Endothelial cell of umbilical vein (primary cell): ENCODE data around the gene PCNT. TPM values are rescaled to one million over a fixed set of nuclear protein-coding genes. Genes with fewer than 3 reads are reported as not detected.

ENCODE experiments used
- BruUV-seq: library from RNA; stranded (reverse); fragments of 400-500 nt; replicated peaks from 2 replicates; lab custom pipeline; 2021; lab: Mats Ljungman, UMichigan
- CTCF ChIA-PET: fragments of 300-600, 350-600 bp; sonication (Branson Sonifier 250); formaldehyde crosslinking; loops from one replicate; lab custom pipeline; 2021; ENCODE audit warnings: antibody characterized with exemption, inconsistent platforms; lab: Charles Lee
- POLR2A ChIA-PET: fragments of 300-600, 350-600 bp; sonication (Branson Sonifier 250); formaldehyde crosslinking; loops from one replicate; lab custom pipeline; 2021; ENCODE audit warnings: antibody characterized with exemption, inconsistent platforms; lab: Charles Lee
- DNase-seq: peaks from one replicate; pipeline ENCODE4 v3.0.0-alpha.2; 2011; ENCODE audit warnings: low read depth, low spot score
- FAIRE-seq: peaks from 2 replicates; lab custom pipeline; 2011; peaks lifted over from hg19 to GRCh38; lab: Jason Lieb, UNC
- H2AFZ ChIP-seq: 2 replicates; pipeline ENCODE4 v1.6.0; 2012; ENCODE audit warnings: low read depth, low read length, control low read depth, inconsistent platforms
- H3K27ac ChIP-seq: 2 replicates; pipeline ENCODE4 v1.5.1; 2011; ENCODE audit warnings: low read depth, mild to moderate bottlenecking, control low read depth, low read length, moderate library complexity; ENCODE audit not compliant: insufficient read depth
- H3K27me3 ChIP-seq, 2 experiments: 2 replicates each; pipeline versions ENCODE4 v1.6.0 to v1.6.1; 2011; ENCODE audit warnings: low read length in 2 of 2, mixed read lengths in 1 of 2; ENCODE audit not compliant: control insufficient read depth in 2 of 2, insufficient read depth in 2 of 2
- H3K36me3 ChIP-seq, 2 experiments: 2 replicates in 1 of 2; 3 replicates in 1 of 2; pipeline ENCODE4 v1.5.1; 2011; ENCODE audit warnings: low read length in 2 of 2, mild to moderate bottlenecking in 1 of 2, moderate library complexity in 1 of 2; ENCODE audit not compliant: control insufficient read depth in 2 of 2, insufficient read depth in 2 of 2; ENCODE audit errors: extremely low read depth in 1 of 2
- H3K4me1 ChIP-seq: 3 replicates; pipeline ENCODE4 v1.5.1; 2011; ENCODE audit warnings: mild to moderate bottlenecking, low read length; ENCODE audit not compliant: control insufficient read depth, insufficient read depth; ENCODE audit errors: extremely low read depth
- H3K4me2 ChIP-seq: 2 replicates; pipeline ENCODE4 v1.6.1; 2011; ENCODE audit warnings: low read length, control low read depth, mixed read lengths; ENCODE audit not compliant: insufficient read depth
- H3K4me3 ChIP-seq, 3 experiments: fragments of 200-600 bp in 1 of 3; sonication (generic), shearing (Covaris generic) in 1 of 3; replicated peaks in 1 of 3; 2 replicates each; pipeline ENCODE4 v1.5.1; 2011 to 2016; ENCODE audit warnings: control low read depth in 3 of 3, low read length in 3 of 3, mild to moderate bottlenecking in 2 of 3, inconsistent platforms in 1 of 3, low read depth in 1 of 3, moderate library complexity in 1 of 3; ENCODE audit not compliant: insufficient read depth in 1 of 3
- H3K79me2 ChIP-seq: 2 replicates; pipeline ENCODE4 v1.6.0; 2012; ENCODE audit warnings: low read length, inconsistent platforms; ENCODE audit not compliant: control insufficient read depth, insufficient read depth
- H3K9ac ChIP-seq: replicated peaks from 2 replicates; pipeline ENCODE3; 2011; ENCODE audit warnings: low read length, control low read depth; ENCODE audit not compliant: insufficient read depth; ENCODE audit errors: extremely low read depth
- H3K9me1 ChIP-seq: replicated peaks from 3 replicates; pipeline ENCODE4 v1.6.0; 2011; ENCODE audit warnings: mild to moderate bottlenecking, low read length; ENCODE audit not compliant: control insufficient read depth, insufficient read depth; ENCODE audit errors: extremely low read depth
- H3K9me3 ChIP-seq: replicated peaks from 2 replicates; pipeline ENCODE4 v1.5.1; 2012; ENCODE audit warnings: low read length, inconsistent platforms; ENCODE audit not compliant: control insufficient read depth, insufficient read depth
- H4K20me1 ChIP-seq: replicated peaks from 2 replicates; pipeline ENCODE3; 2011; ENCODE audit warnings: mild to moderate bottlenecking, low read length; ENCODE audit not compliant: control insufficient read depth, insufficient read depth; ENCODE audit errors: extremely low read depth
- EZH2 ChIP-seq: IDR thresholded peaks from 2 replicates; pipeline ENCODE4 v1.6.1; 2012; ENCODE audit warnings: borderline replicate concordance, low read depth, mild to moderate bottlenecking, moderate library complexity, low read length, inconsistent platforms; ENCODE audit not compliant: severe bottlenecking
- FOS ChIP-seq: IDR thresholded peaks from 2 replicates; pipeline ENCODE4 v1.6.1; 2011; ENCODE audit warnings: mild to moderate bottlenecking, low read length, moderate library complexity, borderline replicate concordance; ENCODE audit not compliant: insufficient read depth
- GATA2 ChIP-seq: IDR thresholded peaks from 2 replicates; pipeline ENCODE4 v1.7.0; 2011; ENCODE audit warnings: low read depth, mild to moderate bottlenecking, moderate library complexity, mixed read lengths, low read length; ENCODE audit not compliant: insufficient read length, insufficient read depth
- JUN ChIP-seq: IDR thresholded peaks from 2 replicates; pipeline ENCODE4 v1.6.1; 2011; ENCODE audit warnings: borderline replicate concordance, low read depth; ENCODE audit not compliant: insufficient read length, insufficient read depth
- MYC ChIP-seq: IDR thresholded peaks from one replicate; pipeline ENCODE4 v1.6.1; 2011; ENCODE audit warnings: mild to moderate bottlenecking, low read depth, low read length
- POLR2A ChIP-seq: IDR thresholded peaks from 2 replicates; pipeline ENCODE4 v1.6.1; 2012; ENCODE audit warnings: low read depth, mild to moderate bottlenecking, control low read depth, low read length
- POLR2AphosphoS5 ChIP-seq: IDR thresholded peaks from 2 replicates; pipeline ENCODE4 v1.6.1; 2012; ENCODE audit warnings: low read depth, mild to moderate bottlenecking, control low read depth, low read length, moderate library complexity; ENCODE audit not compliant: insufficient read depth
- dilution Hi-C: fragments of 300-500 bp; cut with MboI; formaldehyde crosslinking; loops from one replicate; pipeline ENCODE4 v1.15.0; 2019; ENCODE audit warnings: low sequenced_read_pairs; ENCODE audit not compliant: extremely low pct_ligation_motif_present
- intact Hi-C: fragments of 100-400 bp; cut with micrococcal nuclease; formaldehyde crosslinking; loops from one replicate; pipeline ENCODE4 v1.10.0; 2022
- polyA plus RNA-seq, 4 experiments: library from polyadenylated mRNA; depleted of rRNA in 3 of 4; stranded (reverse) in 3 of 4; unstranded in 1 of 4; fragments of >200 nt; gene quantifications; 2 replicates each; pipeline versions ENCODE4 v1.2.1 to v1.2.3, GENCODE V29; 2011 to 2012; ENCODE audit warnings: missing spikeins in 1 of 4
- total RNA-seq: library from RNA; stranded (reverse); gene quantifications from 2 replicates; pipeline ENCODE4 v1.2.3, GENCODE V29; 2021
- TF ChIP-seq, protein P1 (sequence below), 2 donors: IDR thresholded peaks; 1 replicate in 1 of 2; 2 replicates in 1 of 2; pipeline ENCODE4 v1.5.1; 2011; ENCODE audit warnings: low read length in 2 of 2, mild to moderate bottlenecking in 2 of 2, moderate library complexity in 2 of 2, control low read depth in 1 of 2, inconsistent platforms in 1 of 2, low read depth in 1 of 2; ENCODE audit not compliant: insufficient read depth in 1 of 2; ENCODE audit errors: extremely low read depth in 1 of 2
- TF ChIP-seq, protein P2 (sequence below): IDR thresholded peaks from 2 replicates; pipeline ENCODE4 v1.6.1; 2011; ENCODE audit not compliant: insufficient read depth, insufficient read length

The PCNT gene
- total and polyA plus RNA-seq, 2 donors (not counting 3 experiments of a cell fraction or from before 2014, with no cell fraction given), result 9.6 to 49.5 TPM

DNA sequence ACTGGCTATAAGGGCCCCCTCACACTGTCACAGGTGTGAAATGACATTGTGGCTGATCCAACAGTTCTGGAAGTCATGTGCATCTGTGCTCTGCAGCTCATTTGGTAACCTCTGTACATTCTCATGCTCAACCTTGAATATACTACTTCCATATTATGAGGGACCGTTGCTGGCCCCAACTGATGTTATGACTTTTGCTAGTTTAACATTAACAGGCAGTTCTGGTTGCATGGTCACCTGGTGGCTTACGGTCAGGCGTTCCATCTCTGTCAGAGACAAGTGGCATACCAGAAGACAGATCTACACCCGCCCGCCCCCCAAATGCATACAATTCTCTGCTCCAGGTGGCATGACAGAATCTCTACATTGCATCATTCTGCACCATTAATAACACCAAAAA lies 128.8 kb downstream of the PCNT start:
- BruUV-seq, result no TSS peak
- no peak overlapping the region for H3K27ac ChIP-seq
- no peaks in the 10 kb centered on the region for H3K27me3 ChIP-seq
- H3K9me3 ChIP-seq, result no peaks in the 10 kb centered on the region
- no peak overlapping the region for H3K4me2 ChIP-seq
- dilution Hi-C loops, result no loop called here
- POLR2A ChIA-PET, result no interaction called here
- DNase-seq, result no peak
- CTCF ChIA-PET, result no interaction called here
- H4K20me1 ChIP-seq, result no peaks in the 10 kb centered on the region
- no peak for FAIRE-seq
- H3K4me3 ChIP-seq, result no peak overlapping the region
- no peak overlapping the region for H2AFZ ChIP-seq
- H3K36me3 ChIP-seq, result no peaks in the 10 kb centered on the region
- intact Hi-C loops, result no loop called here
- no peaks in the 10 kb centered on the region for H3K9me1 ChIP-seq
- H3K4me1 ChIP-seq, result peaks cover 33% of the 10 kb centered on the region
- peaks cover 8% of the 10 kb centered on the region for H3K79me2 ChIP-seq
- TF ChIP-seq POLR2AphosphoS5 (no peak), POLR2A (no peak), MYC (no peak), EZH2 (no peak), FOS (no peak), GATA2 (no peak), JUN (no peak)
- TF ChIP-seq, protein P1, sequence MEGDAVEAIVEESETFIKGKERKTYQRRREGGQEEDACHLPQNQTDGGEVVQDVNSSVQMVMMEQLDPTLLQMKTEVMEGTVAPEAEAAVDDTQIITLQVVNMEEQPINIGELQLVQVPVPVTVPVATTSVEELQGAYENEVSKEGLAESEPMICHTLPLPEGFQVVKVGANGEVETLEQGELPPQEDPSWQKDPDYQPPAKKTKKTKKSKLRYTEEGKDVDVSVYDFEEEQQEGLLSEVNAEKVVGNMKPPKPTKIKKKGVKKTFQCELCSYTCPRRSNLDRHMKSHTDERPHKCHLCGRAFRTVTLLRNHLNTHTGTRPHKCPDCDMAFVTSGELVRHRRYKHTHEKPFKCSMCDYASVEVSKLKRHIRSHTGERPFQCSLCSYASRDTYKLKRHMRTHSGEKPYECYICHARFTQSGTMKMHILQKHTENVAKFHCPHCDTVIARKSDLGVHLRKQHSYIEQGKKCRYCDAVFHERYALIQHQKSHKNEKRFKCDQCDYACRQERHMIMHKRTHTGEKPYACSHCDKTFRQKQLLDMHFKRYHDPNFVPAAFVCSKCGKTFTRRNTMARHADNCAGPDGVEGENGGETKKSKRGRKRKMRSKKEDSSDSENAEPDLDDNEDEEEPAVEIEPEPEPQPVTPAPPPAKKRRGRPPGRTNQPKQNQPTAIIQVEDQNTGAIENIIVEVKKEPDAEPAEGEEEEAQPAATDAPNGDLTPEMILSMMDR (IDR thresholded peaks at IDR 0.05; ENCODE audit: extremely low read depth in 1 of 2, insufficient read depth in 1 of 2, low read depth in 1 of 2, low read length in 2 of 2), result no peak
- TF ChIP-seq, protein P2, sequence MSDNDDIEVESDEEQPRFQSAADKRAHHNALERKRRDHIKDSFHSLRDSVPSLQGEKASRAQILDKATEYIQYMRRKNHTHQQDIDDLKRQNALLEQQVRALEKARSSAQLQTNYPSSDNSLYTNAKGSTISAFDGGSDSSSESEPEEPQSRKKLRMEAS, result no peak
- no peak overlapping the region for H3K9ac ChIP-seq
